Motor neuron (in vitro differentiated cells): Measurements from ENCODE around the gene GRIK1. TPM values are rescaled to one million over a fixed set of nuclear protein-coding genes. Genes with fewer than 3 reads are reported as not detected.

Experiments used
- ATAC-seq, 8 experiments: fragments of 200-7000 bp; cut with Tn5 transposase; replicated peaks in 6 of 8; 2 replicates each; pipeline ENCODE4 v1.8.0; 2021; ENCODE audit warnings: mild to moderate bottlenecking in 8 of 8, moderate library complexity in 8 of 8
- H3K27ac ChIP-seq, 2 donors: fragments of 250-450 bp; sonication (Bioruptor Pico); 2 replicates each; pipeline ENCODE4 v1.9.0; 2021; ENCODE audit warnings: antibody characterized with exemption in 2 of 2, mild to moderate bottlenecking in 2 of 2, moderate library complexity in 1 of 2
- H3K4me1 ChIP-seq, 2 donors: fragments of 250-450 bp; sonication (Bioruptor Pico); replicated peaks in 1 of 2; 2 replicates each; pipeline ENCODE4 v1.6.1; 2021; ENCODE audit warnings: antibody characterized with exemption in 2 of 2, mild to moderate bottlenecking in 2 of 2, moderate library complexity in 1 of 2
- H3K4me3 ChIP-seq, 5 donors: fragments of 250-450 bp; sonication (Bioruptor Pico); 2 replicates each; pipeline ENCODE4 v1.9.0; 2021; ENCODE audit warnings: antibody characterized with exemption in 5 of 5, mild to moderate bottlenecking in 5 of 5, moderate library complexity in 4 of 5
- WGBS, 10 experiments: fragments of 450-650 bp; shearing (Covaris generic); methylation state at CpG; one replicate each; pipeline ENCODE4 v1.0.0; 2022; 5-methylcytosine and 5-hydroxymethylcytosine counted together
- in situ Hi-C, 9 experiments: fragments of 400-800 bp; cut with MboI; loops; one replicate each; pipeline ENCODE4 v1.15.0; 2021; ENCODE audit warnings: low sequenced_read_pairs in 9 of 9, low pct_unique_long_range_greater_than_20kb in 2 of 9; ENCODE audit not compliant: unreplicated experiment in 9 of 9
- total RNA-seq, 8 experiments: library from RNA; unstranded; fragments of 300-600 nt; gene quantifications; 2 replicates each; pipeline versions ENCODE4 v1.2.3 to v1.2.4, GENCODE V29; 2022

The GRIK1 gene
- total RNA-seq, 8 experiments from 2014 or later: 0.15 to 8.7 (median 3.9) TPM

GRCh38 chr21:29521872-29522271 is 417.9 kb downstream of the GRIK1 start:
- ATAC-seq: no peak
- no peak overlapping the region for H3K27ac ChIP-seq
- H3K4me3 ChIP-seq: no peak overlapping the region
- no peaks in the 10 kb centered on the region for H3K4me1 ChIP-seq
- WGBS, 10 experiments: 40 to 100% (median 80%) methylated on average over 1 of the region's 1 CpG; no CpG with 5 or more reads in 3 of the 10 experiments
- in situ Hi-C loops: loop anchor here in 1 of 9 experiments (25.0 kb wide), 1 partner anchor 90 kb away; no protein-coding TSS in a partner anchor

GRCh38 chr21:29520171-29520570 is 419.6 kb downstream of the GRIK1 start:
- ATAC-seq: peak in 1 of 8 experiments; percentile 71
- Histone ChIP-seq H3K4me3 (no peak overlapping the region), H3K27ac (no peak overlapping the region), H3K4me1 (no peaks in the 10 kb centered on the region)
- in situ Hi-C loops: loop anchor here in 1 of 9 experiments (25.0 kb wide), 1 partner anchor 92 kb away; no protein-coding TSS in a partner anchor
- WGBS, 10 experiments: 0 to 100% (median 72%) methylated on average over 1 to 3 of the region's 3 CpGs; no CpG with 5 or more reads in 2 of the 10 experiments

DNA sequence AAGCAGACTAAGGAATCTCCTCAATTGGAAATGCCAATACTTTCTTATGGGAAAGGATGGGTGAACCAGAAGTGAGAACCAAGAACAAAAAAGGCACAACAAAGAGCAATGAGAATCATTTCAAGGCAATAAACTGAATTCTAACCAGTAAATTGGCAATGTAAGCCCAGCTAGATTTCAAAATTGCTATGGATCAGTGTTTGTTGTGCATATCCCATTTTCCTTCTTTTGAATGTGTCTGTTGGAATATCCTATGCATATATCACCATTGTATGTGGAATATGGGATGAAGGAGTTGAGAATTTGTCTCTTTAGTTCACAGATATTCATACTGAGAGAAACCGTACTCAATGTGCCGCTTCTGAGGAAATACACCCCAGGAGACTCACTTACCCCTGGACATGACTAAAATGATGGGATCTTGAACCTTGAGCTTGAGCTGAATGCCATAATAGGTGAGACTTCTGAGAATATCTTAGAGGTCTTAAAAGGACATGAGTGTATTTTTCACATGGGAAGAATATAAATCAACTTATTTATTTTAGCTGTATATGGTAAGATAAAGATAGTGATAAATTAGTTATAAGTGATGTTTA is 425.0 kb downstream of the GRIK1 start:
- no peaks in the 10 kb centered on the region for H3K4me1 ChIP-seq
- no peak overlapping the region for H3K27ac ChIP-seq
- ATAC-seq: no peak
- 88 to 100% (median 100%) methylated on average over 1 to 2 of the region's 2 CpGs; no CpG with 5 or more reads in 3 of the 10 experiments for WGBS, 10 experiments
- in situ Hi-C loops: loop anchor here in 1 of 9 experiments (25.0 kb wide), 1 partner anchor 98 kb away; no protein-coding TSS in a partner anchor
- no peak overlapping the region for H3K4me3 ChIP-seq

- H3K27ac ChIP-seq: no peak overlapping the region
- WGBS, 10 experiments: 60 to 100% (median 100%) methylated on average over 1 of the region's 1 CpG; no CpG with 5 or more reads in 5 of the 10 experiments
- no peak overlapping the region for H3K4me3 ChIP-seq
- H3K4me1 ChIP-seq: peaks cover 2 to 9% of the 10 kb centered on the region in 2 donors
- ATAC-seq: no peak
- in situ Hi-C loops: loop anchor here in 1 of 9 experiments (25.0 kb wide), 1 partner anchor 99 kb away; no protein-coding TSS in a partner anchor
These were observed 426.3 kb downstream of the GRIK1 start for GRCh38 chr21:29513535-29513934.

DNA sequence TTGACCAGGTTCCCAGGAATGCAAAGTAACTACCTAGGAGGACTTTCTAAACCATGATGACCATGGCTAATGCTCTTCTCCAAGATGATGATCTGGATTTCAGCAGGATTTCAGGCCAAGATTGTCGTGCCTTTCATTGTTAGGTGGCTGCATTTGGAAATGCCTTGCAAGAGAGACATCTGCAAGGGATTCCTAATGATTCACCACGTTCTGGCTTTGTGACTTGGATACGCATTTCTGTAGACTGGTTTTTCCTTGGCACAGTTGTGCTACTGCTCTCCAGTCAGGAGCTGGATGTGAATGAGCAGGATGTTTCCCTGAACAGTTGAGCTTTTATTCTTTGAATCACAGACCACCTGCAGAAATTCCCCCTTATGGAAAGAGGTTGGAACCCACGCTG is 428.7 kb downstream of the GRIK1 start:
- in situ Hi-C loops: loop anchor here in 1 of 9 experiments (25.0 kb wide), 1 partner anchor 101 kb away; no protein-coding TSS in a partner anchor
- 34 to 90% (median 61%) methylated on average over 1 to 4 of the region's 4 CpGs; no CpG with 5 or more reads in 1 of the 10 experiments for WGBS, 10 experiments
- ATAC-seq: peak in 2 of 8 experiments; percentile 20 to 39
- H3K4me1 ChIP-seq: peaks cover 5 to 14% of the 10 kb centered on the region in 2 donors
- H3K27ac ChIP-seq: no peak overlapping the region
- H3K4me3 ChIP-seq: no peak overlapping the region

DNA sequence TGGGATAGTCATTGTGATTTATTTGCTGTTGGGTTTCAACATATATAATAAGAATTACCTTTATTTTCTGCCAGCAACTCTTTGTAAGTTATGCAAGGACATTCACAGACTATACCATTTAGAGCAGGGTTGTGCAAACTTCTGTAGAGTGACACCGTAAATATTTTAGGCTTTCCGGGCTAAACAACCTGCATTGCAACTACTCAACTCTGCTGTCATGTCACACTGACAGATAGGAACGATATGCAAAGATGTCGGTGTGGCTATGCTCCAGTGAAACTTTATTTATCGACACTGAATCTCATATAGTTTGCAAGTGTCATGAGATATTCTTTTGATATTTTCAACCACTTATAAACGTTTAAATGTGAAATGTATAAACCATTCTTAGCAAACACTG is 430.7 kb downstream of the GRIK1 start:
- peaks cover 5 to 14% of the 10 kb centered on the region in 2 donors for H3K4me1 ChIP-seq
- no peak for ATAC-seq
- H3K4me3 ChIP-seq: no peak overlapping the region
- H3K27ac ChIP-seq: no peak overlapping the region
- in situ Hi-C loops: loop anchor here in 1 of 9 experiments (25.0 kb wide), 1 partner anchor 103 kb away; no protein-coding TSS in a partner anchor
- 70 to 100% (median 89%) methylated on average over 1 to 6 of the region's 6 CpGs for WGBS, 10 experiments

DNA sequence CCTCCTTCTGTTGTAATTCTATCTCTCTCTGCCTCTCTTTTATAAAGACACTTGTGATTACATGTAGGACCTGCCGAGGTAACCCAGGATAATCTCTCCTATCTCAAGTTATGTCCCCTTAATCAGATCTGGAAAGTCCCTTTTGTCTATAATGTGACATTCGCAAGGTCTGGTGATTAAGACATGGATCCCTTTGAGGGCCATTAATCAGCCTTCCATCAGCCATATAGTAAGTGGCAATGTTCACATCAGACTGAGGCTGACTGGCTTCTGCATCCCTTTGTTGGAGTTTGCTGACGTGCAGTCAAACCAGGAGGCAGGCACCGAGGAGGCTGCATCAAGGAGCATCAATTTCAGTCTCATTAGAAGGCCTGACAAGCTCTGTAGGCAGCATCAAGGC is 431.5 kb downstream of the GRIK1 start:
- Histone ChIP-seq H3K4me3 (no peak overlapping the region), H3K27ac (peak overlapping the region; percentile 0 to 44), H3K4me1 (peaks cover 5 to 14% of the 10 kb centered on the region in 2 donors)
- peak in 5 of 8 experiments; percentile 37 to 93 (median 67) for ATAC-seq
- 17 to 92% (median 43%) methylated on average over 1 to 3 of the region's 4 CpGs; no CpG with 5 or more reads in 3 of the 10 experiments for WGBS, 10 experiments
- in situ Hi-C loops: loop anchor here in 1 of 9 experiments (25.0 kb wide), 1 partner anchor 104 kb away; no protein-coding TSS in a partner anchor

DNA sequence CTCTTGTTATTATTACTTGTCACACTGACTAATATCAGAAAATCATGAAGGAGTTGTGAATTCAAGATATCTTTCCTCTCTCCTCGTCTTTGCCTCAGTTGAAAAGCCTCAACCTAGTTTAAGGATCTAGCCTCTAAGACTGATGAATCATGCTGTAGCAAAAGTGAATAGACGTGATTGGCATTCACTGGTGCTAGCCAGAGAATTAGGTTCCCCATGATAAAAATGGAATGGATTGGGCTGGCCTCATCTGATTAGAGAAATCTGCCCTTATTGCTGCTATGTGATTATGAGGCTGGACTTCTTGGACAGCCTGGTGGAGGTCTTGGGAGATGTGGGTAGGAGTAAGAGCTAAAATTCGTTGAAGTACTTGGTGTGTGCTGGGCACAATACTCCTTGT is 432.8 kb downstream of the GRIK1 start:
- 40 to 95% (median 86%) methylated on average over 1 to 3 of the region's 3 CpGs; no CpG with 5 or more reads in 3 of the 10 experiments for WGBS, 10 experiments
- Histone ChIP-seq H3K27ac (no peak overlapping the region), H3K4me3 (no peak overlapping the region), H3K4me1 (peaks cover 5 to 14% of the 10 kb centered on the region in 2 donors)
- in situ Hi-C loops: loop anchor here in 1 of 9 experiments (25.0 kb wide), 1 partner anchor 105 kb away; no protein-coding TSS in a partner anchor
- ATAC-seq: no peak

DNA sequence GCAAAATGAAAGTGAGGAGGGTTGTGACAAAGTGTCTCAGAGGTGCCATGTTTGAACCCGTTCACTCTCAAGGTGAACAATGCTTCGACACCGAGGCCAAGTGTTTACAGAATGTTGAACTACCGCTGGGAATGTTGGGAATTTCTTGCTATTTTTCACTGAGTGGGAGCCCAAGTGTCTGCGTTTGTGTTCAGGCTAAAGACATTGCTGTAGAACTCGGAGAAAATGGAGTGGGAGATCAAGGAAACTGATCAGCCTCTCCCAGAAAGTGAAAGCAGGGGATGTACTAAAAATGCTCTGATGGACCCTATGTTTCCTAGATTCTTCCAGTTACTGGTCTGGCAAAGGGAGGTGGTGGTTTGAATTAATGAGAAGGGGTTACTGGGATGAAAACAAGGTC is 433.6 kb downstream of the GRIK1 start:
- ATAC-seq: no peak
- WGBS, 10 experiments: 0 to 67% (median 60%) methylated on average over 1 to 6 of the region's 6 CpGs; no CpG with 5 or more reads in 3 of the 10 experiments
- in situ Hi-C loops: loop anchor here in 1 of 9 experiments (25.0 kb wide), 1 partner anchor 106 kb away; no protein-coding TSS in a partner anchor
- Histone ChIP-seq H3K4me1 (peaks cover 5 to 14% of the 10 kb centered on the region in 2 donors), H3K27ac (no peak overlapping the region), H3K4me3 (no peak overlapping the region)

DNA sequence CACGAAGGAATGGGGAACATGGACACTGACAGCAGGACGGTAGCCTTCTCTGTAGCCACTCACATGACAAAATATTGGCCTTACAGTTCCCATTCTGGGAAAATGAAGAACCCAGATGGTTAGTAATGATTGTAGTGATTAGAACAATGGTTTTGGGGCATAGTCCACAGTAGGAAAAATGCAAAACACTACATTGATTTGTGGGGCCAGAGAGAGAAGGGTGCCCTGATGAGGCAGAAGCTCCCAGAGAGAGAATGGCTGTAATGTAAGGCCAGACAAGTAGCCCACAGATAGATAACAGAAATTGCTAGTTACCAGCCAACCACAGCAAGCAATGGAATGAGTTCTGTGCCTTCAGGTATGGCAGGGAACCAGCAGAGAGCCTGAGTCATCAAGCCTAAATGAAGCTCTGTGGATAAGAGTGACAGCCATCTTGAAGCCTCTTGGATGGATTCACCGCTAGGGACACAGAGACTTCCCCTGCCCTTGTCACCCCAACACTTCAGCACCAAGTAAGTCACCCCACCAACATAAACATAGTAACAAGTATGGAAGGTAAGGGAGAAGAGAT is 435.0 kb downstream of the GRIK1 start:
- Histone ChIP-seq H3K4me3 (no peak overlapping the region), H3K4me1 (peaks cover 5 to 14% of the 10 kb centered on the region in 2 donors), H3K27ac (no peak overlapping the region)
- 0 to 100% (median 48%) methylated on average over 1 to 3 of the region's 3 CpGs; no CpG with 5 or more reads in 1 of the 10 experiments for WGBS, 10 experiments
- no peak for ATAC-seq
- in situ Hi-C loops: loop anchor here in 1 of 9 experiments (25.0 kb wide), 1 partner anchor 107 kb away; no protein-coding TSS in a partner anchor

DNA sequence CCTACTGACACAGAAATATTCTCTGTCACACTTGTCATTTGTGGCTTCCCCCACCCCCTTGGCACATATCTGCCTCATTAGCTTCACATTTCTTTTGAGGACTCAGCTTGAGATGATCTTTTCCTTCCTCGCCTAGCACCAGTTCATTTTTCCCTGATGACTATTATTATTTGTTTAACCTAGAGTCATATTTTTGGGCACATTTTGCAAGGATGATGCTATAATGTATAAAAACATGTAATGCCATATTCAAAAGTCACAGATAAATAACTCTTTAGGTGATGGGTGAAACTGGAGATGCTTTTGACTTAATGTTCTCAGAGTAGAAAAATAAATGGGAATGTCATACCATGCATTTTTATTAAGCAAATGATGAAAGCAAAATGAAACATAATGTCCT is 438.3 kb downstream of the GRIK1 start:
- in situ Hi-C loops: loop anchor here in 1 of 9 experiments (25.0 kb wide), 1 partner anchor 111 kb away; no protein-coding TSS in a partner anchor
- no peak for ATAC-seq
- Histone ChIP-seq H3K4me3 (no peak overlapping the region), H3K27ac (no peak overlapping the region), H3K4me1 (no peaks in the 10 kb centered on the region)
- 71 to 100% (median 90%) methylated on average over 1 of the region's 1 CpG; no CpG with 5 or more reads in 1 of the 10 experiments for WGBS, 10 experiments

DNA sequence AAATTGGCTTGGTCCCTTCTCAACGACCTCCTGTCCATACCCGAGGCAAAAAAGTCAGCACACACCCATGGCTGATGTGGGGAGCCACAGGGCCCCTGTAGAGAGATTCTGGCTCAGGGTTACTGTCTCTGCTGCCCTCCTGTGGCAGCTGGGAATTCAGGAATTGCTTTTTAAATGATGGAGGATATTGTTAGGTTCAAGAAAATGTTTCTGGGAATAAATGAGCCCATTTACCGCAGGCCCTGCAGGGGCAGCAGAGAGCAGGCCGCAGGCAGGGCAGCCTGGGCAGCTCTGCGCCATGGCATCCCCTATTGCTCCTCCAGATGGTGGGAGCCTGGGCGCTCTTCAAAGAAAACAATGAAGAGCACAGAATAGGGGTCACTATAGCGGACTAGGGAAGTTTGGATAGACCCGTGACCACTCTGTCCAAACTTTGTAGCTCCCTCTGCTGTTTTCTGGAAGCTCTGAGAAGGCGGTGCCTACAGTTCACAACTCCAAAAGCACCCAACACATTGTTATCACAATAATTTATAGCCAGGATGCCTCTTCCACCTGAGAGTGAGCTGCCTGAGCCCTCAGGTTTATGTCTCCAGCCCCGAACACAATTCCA is 440.0 kb downstream of the GRIK1 start:
- WGBS, 10 experiments: 72 to 100% (median 87%) methylated on average over 1 to 9 of the region's 10 CpGs

More for the DNA sequence above, 440.0 kb downstream of the GRIK1 start:
- H3K4me3 ChIP-seq: no peak overlapping the region
- in situ Hi-C loops: loop anchor here in 3 of 9 experiments (25.0 kb wide), 2 partner anchors 112 to 337 kb away; no protein-coding TSS in a partner anchor
- ATAC-seq: peak in 3 of 8 experiments; percentile 68 to 82 (median 69)
- no peak overlapping the region for H3K27ac ChIP-seq
- H3K4me1 ChIP-seq: no peaks in the 10 kb centered on the region
